ENCODE results near the gene CDH23. TPM values are rescaled to one million over a fixed set of nuclear protein-coding genes. Genes with fewer than 3 reads are reported as not detected.

CDH23 gene
- total and polyA plus RNA-seq, 9 of the 15 experiments (the other 6 are each of a cell fraction or from before 2014, with no cell fraction given), result 0.18 to 1.2 (median 0.47) TPM

GRCh38 chr10:71644307-71645180, 247.8 kb downstream of the CDH23 start (continued):
- no peak for TF ChIP-seq CLOCK (CRISPR knock-in tag; IDR thresholded peaks at IDR 0.05; ENCODE audit: borderline replicate concordance)
- TF ChIP-seq, protein P1, sequence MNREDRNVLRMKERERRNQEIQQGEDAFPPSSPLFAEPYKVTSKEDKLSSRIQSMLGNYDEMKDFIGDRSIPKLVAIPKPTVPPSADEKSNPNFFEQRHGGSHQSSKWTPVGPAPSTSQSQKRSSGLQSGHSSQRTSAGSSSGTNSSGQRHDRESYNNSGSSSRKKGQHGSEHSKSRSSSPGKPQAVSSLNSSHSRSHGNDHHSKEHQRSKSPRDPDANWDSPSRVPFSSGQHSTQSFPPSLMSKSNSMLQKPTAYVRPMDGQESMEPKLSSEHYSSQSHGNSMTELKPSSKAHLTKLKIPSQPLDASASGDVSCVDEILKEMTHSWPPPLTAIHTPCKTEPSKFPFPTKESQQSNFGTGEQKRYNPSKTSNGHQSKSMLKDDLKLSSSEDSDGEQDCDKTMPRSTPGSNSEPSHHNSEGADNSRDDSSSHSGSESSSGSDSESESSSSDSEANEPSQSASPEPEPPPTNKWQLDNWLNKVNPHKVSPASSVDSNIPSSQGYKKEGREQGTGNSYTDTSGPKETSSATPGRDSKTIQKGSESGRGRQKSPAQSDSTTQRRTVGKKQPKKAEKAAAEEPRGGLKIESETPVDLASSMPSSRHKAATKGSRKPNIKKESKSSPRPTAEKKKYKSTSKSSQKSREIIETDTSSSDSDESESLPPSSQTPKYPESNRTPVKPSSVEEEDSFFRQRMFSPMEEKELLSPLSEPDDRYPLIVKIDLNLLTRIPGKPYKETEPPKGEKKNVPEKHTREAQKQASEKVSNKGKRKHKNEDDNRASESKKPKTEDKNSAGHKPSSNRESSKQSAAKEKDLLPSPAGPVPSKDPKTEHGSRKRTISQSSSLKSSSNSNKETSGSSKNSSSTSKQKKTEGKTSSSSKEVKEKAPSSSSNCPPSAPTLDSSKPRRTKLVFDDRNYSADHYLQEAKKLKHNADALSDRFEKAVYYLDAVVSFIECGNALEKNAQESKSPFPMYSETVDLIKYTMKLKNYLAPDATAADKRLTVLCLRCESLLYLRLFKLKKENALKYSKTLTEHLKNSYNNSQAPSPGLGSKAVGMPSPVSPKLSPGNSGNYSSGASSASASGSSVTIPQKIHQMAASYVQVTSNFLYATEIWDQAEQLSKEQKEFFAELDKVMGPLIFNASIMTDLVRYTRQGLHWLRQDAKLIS (CRISPR knock-in tag; IDR thresholded peaks at IDR 0.05), result no peak
- TF ChIP-seq NCOA4 (IDR thresholded peaks at IDR 0.05; ENCODE audit: partially characterized antibody), result no peak
- TF ChIP-seq ZFP36 (IDR thresholded peaks at IDR 0.05; ENCODE audit: low read depth, low read length, partially characterized antibody), result no peak
